Muscle of leg (tissue), 11 donors: ENCODE data around the gene PARM1. TPM values are rescaled to one million over a fixed set of nuclear protein-coding genes. Genes with fewer than 3 reads are reported as not detected.

Experiments used
- DNase-seq: peaks from one replicate; pipeline ENCODE4 v3.0.0; 2013
- H3K27ac ChIP-seq: one replicate; pipeline ENCODE4 v1.5.1; 2013; ENCODE audit warnings: mild to moderate bottlenecking, low read length, control low read depth
- H3K27me3 ChIP-seq: one replicate; pipeline ENCODE4 v1.6.1; 2013; ENCODE audit warnings: low read length; ENCODE audit not compliant: control insufficient read depth, insufficient read depth
- H3K36me3 ChIP-seq: one replicate; pipeline ENCODE4 v1.6.1; 2013; ENCODE audit warnings: low read length; ENCODE audit not compliant: control insufficient read depth, insufficient read depth
- H3K4me1 ChIP-seq: one replicate; pipeline ENCODE4 v1.6.1; 2013; ENCODE audit warnings: low read length; ENCODE audit not compliant: control insufficient read depth, insufficient read depth
- H3K4me3 ChIP-seq: one replicate; pipeline ENCODE4 v1.5.1; 2013; ENCODE audit warnings: low read length, control low read depth
- H3K9me3 ChIP-seq: replicated peaks from 2 replicates; pipeline ENCODE4 v1.6.1; 2013; ENCODE audit warnings: low read depth, low read length; ENCODE audit not compliant: control insufficient read depth
- WGBS: methylation state at CpG from one replicate; pipeline ENCODE4 v1.1.5; 2013; ENCODE audit warnings: missing lambda C conversion rate; ENCODE audit not compliant: insufficient coverage; 5-methylcytosine and 5-hydroxymethylcytosine counted together
- polyA plus RNA-seq, 8 donors: library from polyadenylated mRNA; unstranded; fragments of 120-200 nt; gene quantifications; one replicate each; pipeline versions ENCODE4 v1.2.1 to v1.2.3, GENCODE V29; 2013; ENCODE audit warnings: inconsistent platforms in 1 of 8, low replicate concordance in 1 of 8; ENCODE audit not compliant: insufficient read length in 8 of 8, insufficient read depth in 1 of 8
- total RNA-seq: library from RNA; stranded (reverse); fragments of 120-200 nt; gene quantifications from one replicate; pipeline ENCODE4 v1.2.4, GENCODE V29; 2013

Gene PARM1
- total and polyA plus RNA-seq, 9 donors: 58.0 to 100 (median 76.4) TPM

DNA sequence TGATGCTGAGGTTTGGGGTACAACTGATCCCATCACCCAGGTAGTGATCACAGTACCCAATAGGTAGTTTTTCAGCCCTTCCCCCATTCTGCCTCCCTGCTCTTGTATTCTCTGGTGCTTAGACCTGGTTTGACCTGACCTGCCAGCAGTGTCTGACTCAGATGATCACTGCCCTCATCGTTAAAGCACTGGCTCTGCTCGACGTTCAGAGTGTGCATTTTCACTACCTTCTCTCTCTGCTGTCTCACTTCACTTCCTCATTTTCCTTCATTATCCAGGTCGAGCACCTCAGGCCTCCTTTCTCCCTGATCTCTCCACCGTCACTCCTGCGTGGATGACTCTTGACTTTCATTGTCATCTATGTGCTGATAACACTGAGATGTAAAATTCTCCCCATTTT is 83.6 kb downstream of the PARM1 start:
- Histone ChIP-seq H3K36me3 (peaks cover 17% of the 10 kb centered on the region), H3K27me3 (no peaks in the 10 kb centered on the region), H3K27ac (no peak overlapping the region), H3K4me1 (no peaks in the 10 kb centered on the region), H3K9me3 (no peaks in the 10 kb centered on the region), H3K4me3 (no peak overlapping the region)
- DNase-seq: no peak
- 52% methylated on average over 6 of the region's 6 CpGs for WGBS

- H3K27me3 ChIP-seq: no peaks in the 10 kb centered on the region
- no peak for DNase-seq
- no peak overlapping the region for H3K27ac ChIP-seq
- peaks cover 10% of the 10 kb centered on the region for H3K36me3 ChIP-seq
- H3K4me1 ChIP-seq: no peaks in the 10 kb centered on the region
- no peaks in the 10 kb centered on the region for H3K9me3 ChIP-seq
- H3K4me3 ChIP-seq: no peak overlapping the region
- no CpG with 5 or more reads among the region's 3 CpGs for WGBS
Observed at GRCh38 chr4:75018811-75019479, 86.0 kb downstream of the PARM1 start.

GRCh38 chr4:75025431-75025830 is 92.5 kb downstream of the PARM1 start:
- Histone ChIP-seq H3K9me3 (no peaks in the 10 kb centered on the region), H3K4me3 (no peak overlapping the region), H3K36me3 (peaks cover 3% of the 10 kb centered on the region), H3K27ac (no peak overlapping the region), H3K27me3 (no peaks in the 10 kb centered on the region), H3K4me1 (no peaks in the 10 kb centered on the region)
- DNase-seq: peak; percentile 56
- 20% methylated on average over 1 of the region's 5 CpGs for WGBS

- H3K9me3 ChIP-seq: no peaks in the 10 kb centered on the region
- H3K4me3 ChIP-seq: no peak overlapping the region
- H3K27me3 ChIP-seq: no peaks in the 10 kb centered on the region
- H3K36me3 ChIP-seq: peaks cover 3% of the 10 kb centered on the region
- no peaks in the 10 kb centered on the region for H3K4me1 ChIP-seq
- WGBS: no CpG with 5 or more reads among the region's 6 CpGs
- DNase-seq: no peak
- no peak overlapping the region for H3K27ac ChIP-seq
Observed at GRCh38 chr4:75028196-75028854, 95.4 kb downstream of the PARM1 start.

GRCh38 chr4:75030028-75030427 is 97.1 kb downstream of the PARM1 start:
- no peak overlapping the region for H3K4me3 ChIP-seq
- H3K4me1 ChIP-seq: peaks cover 4% of the 10 kb centered on the region
- no CpG with 5 or more reads among the region's 1 CpG for WGBS
- no peak overlapping the region for H3K27ac ChIP-seq
- no peaks in the 10 kb centered on the region for H3K9me3 ChIP-seq
- peaks cover 4% of the 10 kb centered on the region for H3K36me3 ChIP-seq
- H3K27me3 ChIP-seq: no peaks in the 10 kb centered on the region
- DNase-seq: no peak

DNA sequence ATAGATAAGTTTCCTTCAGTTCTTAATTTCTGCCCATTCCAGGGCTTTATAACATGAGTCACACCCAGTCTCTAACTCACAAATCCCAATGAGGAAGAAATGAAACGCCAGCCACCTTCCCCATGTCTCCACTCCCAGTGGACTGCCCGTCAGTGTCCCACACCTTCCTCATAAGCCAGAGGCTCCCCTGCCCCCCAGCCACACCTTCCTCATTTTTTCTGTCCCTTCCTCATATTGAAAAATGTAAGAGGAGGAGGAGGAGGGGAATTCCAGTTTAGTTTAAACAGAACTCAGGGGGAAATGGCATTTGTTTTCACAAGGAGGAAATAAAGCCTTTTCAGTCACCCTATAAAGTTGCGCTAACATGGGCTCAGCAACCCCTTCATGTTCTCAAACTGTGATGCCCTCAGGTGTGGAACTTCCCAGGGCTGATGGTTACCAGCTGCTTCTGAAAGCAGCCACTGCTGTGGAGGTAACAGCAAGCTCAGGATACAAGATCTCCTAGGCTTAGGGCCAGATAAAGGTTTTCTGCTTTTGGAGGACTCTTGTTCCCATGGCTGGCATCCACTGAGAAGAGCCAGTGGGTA is 97.8 kb downstream of the PARM1 start:
- DNase-seq: peak; percentile 26
- WGBS: 89% methylated on average over 1 of the region's 3 CpGs

DNA sequence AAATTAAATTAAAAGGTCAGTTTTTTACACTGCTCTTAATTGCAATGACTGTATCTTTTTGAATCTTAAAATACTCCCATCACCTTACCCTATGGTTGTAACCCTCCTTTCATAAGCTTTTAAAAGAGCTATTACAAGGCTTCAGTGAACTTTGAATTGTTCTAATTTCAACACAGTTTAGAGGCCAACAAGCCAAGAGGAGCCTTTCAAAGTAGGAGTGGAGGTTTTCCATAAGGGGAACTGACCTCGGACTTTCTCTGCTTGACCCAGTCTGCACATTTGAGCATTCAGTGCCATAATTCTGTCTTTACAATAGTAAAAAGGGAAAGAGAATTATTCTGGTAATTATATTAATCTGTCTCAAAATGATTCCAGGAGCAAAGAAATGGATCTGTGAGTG is 98.9 kb downstream of the PARM1 start:
- WGBS: no CpG with 5 or more reads among the region's 1 CpG
- no peak for DNase-seq
- peaks cover 4% of the 10 kb centered on the region for H3K4me1 ChIP-seq

More for the DNA sequence above, 97.8 kb downstream of the PARM1 start:
- no peak overlapping the region for H3K27ac ChIP-seq
- H3K9me3 ChIP-seq: no peaks in the 10 kb centered on the region
- peaks cover 4% of the 10 kb centered on the region for H3K4me1 ChIP-seq
- H3K27me3 ChIP-seq: no peaks in the 10 kb centered on the region
- no peak overlapping the region for H3K4me3 ChIP-seq
- peaks cover 4% of the 10 kb centered on the region for H3K36me3 ChIP-seq

DNA sequence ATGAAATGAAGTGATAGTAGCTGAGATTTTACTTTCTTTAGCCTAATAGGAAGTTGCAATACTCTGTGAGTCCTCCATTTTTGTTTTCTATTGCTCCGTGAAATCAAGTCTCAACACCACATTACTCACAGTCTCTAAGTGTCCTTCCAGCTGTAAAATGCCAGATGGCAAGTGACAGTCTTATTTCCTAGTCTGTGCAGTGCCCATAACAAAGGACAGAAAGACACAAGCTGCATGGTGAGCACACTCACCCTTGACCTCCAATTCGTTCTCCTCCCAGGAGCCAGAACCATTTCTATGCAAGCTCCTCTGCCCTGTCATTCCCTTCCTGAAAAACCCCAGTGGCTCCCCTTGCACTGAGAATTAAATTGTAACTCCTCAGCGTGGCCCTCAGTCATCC is 101.6 kb downstream of the PARM1 start:
- H3K4me1 ChIP-seq: peaks cover 4% of the 10 kb centered on the region
- WGBS: 52% methylated on average over 3 of the region's 3 CpGs
- no peaks in the 10 kb centered on the region for H3K9me3 ChIP-seq
- no peak overlapping the region for H3K27ac ChIP-seq
- no peaks in the 10 kb centered on the region for H3K27me3 ChIP-seq
- peaks cover 4% of the 10 kb centered on the region for H3K36me3 ChIP-seq
- no peak for DNase-seq
- H3K4me3 ChIP-seq: no peak overlapping the region

More for the DNA sequence above, 98.9 kb downstream of the PARM1 start:
- H3K27me3 ChIP-seq: no peaks in the 10 kb centered on the region
- no peaks in the 10 kb centered on the region for H3K9me3 ChIP-seq
- no peak overlapping the region for H3K4me3 ChIP-seq
- no peak overlapping the region for H3K27ac ChIP-seq
- H3K36me3 ChIP-seq: peaks cover 4% of the 10 kb centered on the region

DNA sequence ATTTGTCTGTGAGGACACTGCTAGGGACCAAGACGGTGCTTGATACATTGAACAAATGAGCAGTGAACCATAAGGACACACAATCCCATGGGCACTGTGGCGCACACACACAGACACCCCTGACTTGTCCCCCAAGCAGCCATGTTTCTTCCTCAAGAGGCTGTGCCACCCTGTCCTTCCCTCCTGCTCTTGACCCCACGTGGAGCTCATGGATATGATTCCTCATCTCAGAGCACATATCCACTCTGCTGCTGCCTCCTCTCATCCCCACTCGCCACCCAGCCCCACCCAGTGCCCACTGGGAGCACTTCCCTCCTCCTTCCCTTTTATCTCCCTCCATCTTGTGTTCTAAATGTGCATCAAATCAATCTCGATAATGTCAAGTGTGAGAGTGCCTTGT is 102.4 kb downstream of the PARM1 start:
- Histone ChIP-seq H3K27ac (no peak overlapping the region), H3K27me3 (no peaks in the 10 kb centered on the region), H3K4me1 (peaks cover 4% of the 10 kb centered on the region), H3K36me3 (peaks cover 7% of the 10 kb centered on the region), H3K9me3 (no peaks in the 10 kb centered on the region), H3K4me3 (no peak overlapping the region)
- DNase-seq: no peak
- 67% methylated on average over 4 of the region's 5 CpGs for WGBS

GRCh38 chr4:75036046-75036830 is 103.3 kb downstream of the PARM1 start:
- no peaks in the 10 kb centered on the region for H3K27me3 ChIP-seq
- no peaks in the 10 kb centered on the region for H3K9me3 ChIP-seq
- no peak overlapping the region for H3K4me3 ChIP-seq
- no CpG with 5 or more reads among the region's 3 CpGs for WGBS
- peaks cover 7% of the 10 kb centered on the region for H3K36me3 ChIP-seq
- H3K27ac ChIP-seq: no peak overlapping the region
- H3K4me1 ChIP-seq: peaks cover 4% of the 10 kb centered on the region
- DNase-seq: peak; percentile 32
